Naive thymus-derived CD4-positive, alpha-beta T cell (primary cell): Measurements from ENCODE around the gene RASIP1. TPM values are rescaled to one million over a fixed set of nuclear protein-coding genes. Genes with fewer than 3 reads are reported as not detected.

Source experiments
- ATAC-seq: fragments of 150-1000 bp; cut with Tn5 transposase; 2 replicates; pipeline ENCODE4 v1.10.0; 2021; ENCODE audit warnings: mild to moderate bottlenecking, moderate library complexity
- CTCF ChIA-PET: fragments of 350-600 bp; sonication (Branson Sonifier 250); formaldehyde crosslinking; loops from one replicate; lab custom pipeline; 2021; ENCODE audit warnings: antibody characterized with exemption; lab: Charles Lee
- POLR2A ChIA-PET: fragments of 350-600 bp; sonication (Branson Sonifier 250); formaldehyde crosslinking; loops from one replicate; lab custom pipeline; 2021; ENCODE audit warnings: antibody characterized with exemption, inconsistent platforms; lab: Charles Lee
- DNase-seq, 9 donors: peaks; one replicate each; pipeline versions ENCODE4 v3.0.0 to v3.0.0-alpha.2; 2020 to 2022; ENCODE audit warnings: mixed read lengths in 1 of 9
- H3K27ac ChIP-seq: one replicate; pipeline ENCODE4 v1.7.0; 2013; ENCODE audit warnings: mild to moderate bottlenecking, low read depth, low read length, moderate library complexity
- H3K27me3 ChIP-seq, 2 donors: one replicate each; pipeline ENCODE4 v1.7.0; 2013; ENCODE audit warnings: low read length in 2 of 2, mild to moderate bottlenecking in 2 of 2, moderate library complexity in 2 of 2; ENCODE audit not compliant: control insufficient read depth in 2 of 2, insufficient read depth in 2 of 2
- H3K36me3 ChIP-seq, 3 experiments: 1 replicate in 2 of 3; 2 replicates in 1 of 3; pipeline ENCODE4 v1.7.0; 2013; ENCODE audit warnings: low read length in 3 of 3, mild to moderate bottlenecking in 3 of 3, moderate library complexity in 1 of 3; ENCODE audit not compliant: insufficient read depth in 3 of 3, control insufficient read depth in 2 of 3
- H3K4me1 ChIP-seq, 2 donors: one replicate each; pipeline ENCODE4 v1.7.0; 2013; ENCODE audit warnings: low read length in 2 of 2, mild to moderate bottlenecking in 2 of 2, moderate library complexity in 1 of 2; ENCODE audit not compliant: control insufficient read depth in 2 of 2, insufficient read depth in 2 of 2
- H3K4me3 ChIP-seq: 2 replicates; pipeline ENCODE4 v1.7.0; 2013; ENCODE audit warnings: mild to moderate bottlenecking, low read length
- H3K9me3 ChIP-seq, 3 experiments: 1 replicate in 2 of 3; 2 replicates in 1 of 3; pipeline ENCODE4 v1.7.0; 2013; ENCODE audit warnings: low read length in 3 of 3; ENCODE audit not compliant: control insufficient read depth in 2 of 3
- H3K27ac Mint-ChIP-seq, 9 donors: one replicate each; pipeline ENCODE4 v1.8.0; 2020 to 2022; ENCODE audit warnings: mixed read lengths in 9 of 9, mild to moderate bottlenecking in 8 of 9, moderate library complexity in 5 of 9, inconsistent platforms in 2 of 9
- H3K27me3 Mint-ChIP-seq, 5 donors: one replicate each; pipeline ENCODE4 v1.8.0; 2021 to 2022; ENCODE audit warnings: mixed read lengths in 5 of 5, mild to moderate bottlenecking in 1 of 5
- H3K36me3 Mint-ChIP-seq, 5 donors: one replicate each; pipeline ENCODE4 v1.8.0; 2020 to 2022; ENCODE audit warnings: mixed read lengths in 5 of 5, mild to moderate bottlenecking in 3 of 5, inconsistent platforms in 1 of 5
- H3K4me1 Mint-ChIP-seq, 7 donors: one replicate each; pipeline ENCODE4 v1.8.0; 2020 to 2022; ENCODE audit warnings: mixed read lengths in 7 of 7, mild to moderate bottlenecking in 3 of 7, inconsistent platforms in 1 of 7
- H3K4me3 Mint-ChIP-seq, 10 donors: one replicate each; pipeline ENCODE4 v1.8.0; 2020 to 2022; ENCODE audit warnings: mild to moderate bottlenecking in 10 of 10, mixed read lengths in 10 of 10, moderate library complexity in 6 of 10, inconsistent platforms in 2 of 10
- H3K9me3 Mint-ChIP-seq, 11 donors: one replicate each; pipeline ENCODE4 v1.8.0; 2020 to 2022; ENCODE audit warnings: mixed read lengths in 11 of 11, mild to moderate bottlenecking in 4 of 11, inconsistent platforms in 1 of 11, moderate library complexity in 1 of 11
- intact Hi-C, 2 donors: fragments of 100-400 bp; cut with micrococcal nuclease; formaldehyde crosslinking; loops; one replicate each; pipeline ENCODE4 v1.15.1; 2023
- polyA plus RNA-seq, 2 donors: library from polyadenylated mRNA; unstranded; fragments of 300-500 nt; fragmentation: Illumina TruSeq; gene quantifications; one replicate each; pipeline ENCODE4 v1.2.3, GENCODE V29; 2021
- total RNA-seq, 6 experiments: library from RNA in 5 of 6; stranded (reverse) in 5 of 6; gene quantifications; 1 replicate in 5 of 6; 2 replicates in 1 of 6; pipeline ENCODE4 v1.2.3 and lab custom pipeline; 2021 to 2026

RASIP1 gene
- total and polyA plus RNA-seq, 7 experiments from 2014 or later = 0.12 to 0.65 (median 0.17) TPM; not detected in 3

DNA sequence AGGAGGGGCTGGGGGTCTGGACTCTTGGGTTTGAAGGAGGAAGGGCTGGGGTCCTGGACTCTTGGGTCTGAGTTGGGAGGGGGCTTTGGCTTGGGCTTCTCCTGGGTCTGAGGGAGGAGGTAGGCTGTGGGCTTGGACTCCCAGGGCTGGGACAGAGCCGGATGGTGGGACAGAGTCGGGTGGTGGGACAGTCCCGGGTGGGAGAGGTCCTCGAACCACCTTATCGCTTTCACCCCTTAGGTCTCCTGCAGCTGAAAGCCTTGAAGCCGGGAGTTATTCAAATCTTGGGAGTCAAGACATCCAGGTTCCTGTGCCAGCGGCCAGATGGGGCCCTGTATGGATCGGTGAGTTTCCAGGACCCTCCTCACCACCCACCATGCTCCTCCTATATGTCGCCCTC is 16.3 kb upstream of the RASIP1 start:
- Histone ChIP-seq H3K9me3 (no peaks in the 10 kb centered on the region), H3K27ac (no peak overlapping the region), H3K36me3 (no peaks in the 10 kb centered on the region), H3K4me3 (no peak overlapping the region), H3K4me1 (peaks cover 5 to 14% of the 10 kb centered on the region in 2 donors), H3K27me3 (no peaks in the 10 kb centered on the region)
- no peaks in the 10 kb centered on the region for H3K9me3 Mint-ChIP-seq
- no peak for DNase-seq
- H3K4me3 Mint-ChIP-seq = no peak overlapping the region
- peaks cover 6 to 21% (median 16%) of the 10 kb centered on the region in 7 donors for H3K4me1 Mint-ChIP-seq
- POLR2A ChIA-PET = no interaction called here
- intact Hi-C loops = no loop called here
- H3K27ac Mint-ChIP-seq = no peak overlapping the region
- no peaks in the 10 kb centered on the region for H3K36me3 Mint-ChIP-seq
- CTCF ChIA-PET = no interaction called here
- no peak for ATAC-seq
- H3K27me3 Mint-ChIP-seq = peaks cover 7 to 38% (median 24%) of the 10 kb centered on the region in 5 donors

DNA sequence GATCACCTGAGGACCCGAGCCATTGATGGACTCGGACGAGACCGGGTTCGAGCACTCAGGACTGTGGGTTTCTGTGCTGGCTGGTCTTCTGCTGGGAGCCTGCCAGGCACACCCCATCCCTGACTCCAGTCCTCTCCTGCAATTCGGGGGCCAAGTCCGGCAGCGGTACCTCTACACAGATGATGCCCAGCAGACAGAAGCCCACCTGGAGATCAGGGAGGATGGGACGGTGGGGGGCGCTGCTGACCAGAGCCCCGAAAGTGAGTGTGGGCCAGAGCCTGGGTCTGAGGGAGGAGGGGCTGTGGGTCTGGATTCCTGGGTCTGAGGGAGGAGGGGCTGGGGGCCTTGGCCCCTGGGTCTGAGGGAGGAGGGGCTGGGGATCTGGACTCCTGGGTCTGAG is 15.8 kb upstream of the RASIP1 start:
- Histone ChIP-seq H3K27ac (no peak overlapping the region), H3K9me3 (no peaks in the 10 kb centered on the region), H3K4me1 (peaks cover 5 to 14% of the 10 kb centered on the region in 2 donors), H3K4me3 (no peak overlapping the region), H3K27me3 (no peaks in the 10 kb centered on the region), H3K36me3 (no peaks in the 10 kb centered on the region)
- intact Hi-C loops = no loop called here
- DNase-seq = no peak
- ChIA-PET CTCF (no interaction called here), POLR2A (interaction anchor here (0.9 kb wide), 1 partner anchor 13 kb away, joined by 4 read pairs; no protein-coding TSS in a partner anchor)
- H3K4me1 Mint-ChIP-seq = peaks cover 6 to 24% (median 18%) of the 10 kb centered on the region in 7 donors
- no peak overlapping the region for H3K4me3 Mint-ChIP-seq
- peaks cover 7 to 38% (median 27%) of the 10 kb centered on the region in 5 donors for H3K27me3 Mint-ChIP-seq
- ATAC-seq = no peak
- H3K9me3 Mint-ChIP-seq = no peaks in the 10 kb centered on the region
- no peaks in the 10 kb centered on the region for H3K36me3 Mint-ChIP-seq
- no peak overlapping the region for H3K27ac Mint-ChIP-seq

DNA sequence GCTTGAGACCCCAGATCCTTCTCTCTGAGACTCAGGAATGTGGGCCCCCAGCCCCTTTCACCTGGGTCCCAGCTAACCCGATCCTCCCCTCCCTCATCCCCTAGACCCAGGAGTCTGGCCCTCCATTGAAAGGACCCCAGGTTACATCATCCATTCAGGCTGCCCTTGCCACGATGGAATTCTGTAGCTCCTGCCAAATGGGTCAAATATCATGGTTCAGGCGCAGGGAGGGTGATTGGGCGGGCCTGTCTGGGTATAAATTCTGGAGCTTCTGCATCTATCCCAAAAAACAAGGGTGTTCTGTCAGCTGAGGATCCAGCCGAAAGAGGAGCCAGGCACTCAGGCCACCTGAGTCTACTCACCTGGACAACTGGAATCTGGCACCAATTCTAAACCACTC is 15.4 kb upstream of the RASIP1 start:
- H3K9me3 Mint-ChIP-seq = no peaks in the 10 kb centered on the region
- Histone ChIP-seq H3K4me1 (peaks cover 5 to 14% of the 10 kb centered on the region in 2 donors), H3K9me3 (no peaks in the 10 kb centered on the region), H3K36me3 (no peaks in the 10 kb centered on the region), H3K27me3 (no peaks in the 10 kb centered on the region), H3K27ac (no peak overlapping the region), H3K4me3 (no peak overlapping the region)
- CTCF ChIA-PET = no interaction called here
- POLR2A ChIA-PET = interaction anchor here (0.9 kb wide), 1 partner anchor 13 kb away, joined by 4 read pairs; no protein-coding TSS in a partner anchor
- no peak for ATAC-seq
- intact Hi-C loops = no loop called here
- DNase-seq = no peak
- H3K27me3 Mint-ChIP-seq = peaks cover 5 to 38% (median 28%) of the 10 kb centered on the region in 5 donors
- no peaks in the 10 kb centered on the region for H3K36me3 Mint-ChIP-seq
- H3K4me3 Mint-ChIP-seq = no peak overlapping the region
- H3K27ac Mint-ChIP-seq = no peak overlapping the region
- peaks cover 6 to 26% (median 22%) of the 10 kb centered on the region in 7 donors for H3K4me1 Mint-ChIP-seq

DNA sequence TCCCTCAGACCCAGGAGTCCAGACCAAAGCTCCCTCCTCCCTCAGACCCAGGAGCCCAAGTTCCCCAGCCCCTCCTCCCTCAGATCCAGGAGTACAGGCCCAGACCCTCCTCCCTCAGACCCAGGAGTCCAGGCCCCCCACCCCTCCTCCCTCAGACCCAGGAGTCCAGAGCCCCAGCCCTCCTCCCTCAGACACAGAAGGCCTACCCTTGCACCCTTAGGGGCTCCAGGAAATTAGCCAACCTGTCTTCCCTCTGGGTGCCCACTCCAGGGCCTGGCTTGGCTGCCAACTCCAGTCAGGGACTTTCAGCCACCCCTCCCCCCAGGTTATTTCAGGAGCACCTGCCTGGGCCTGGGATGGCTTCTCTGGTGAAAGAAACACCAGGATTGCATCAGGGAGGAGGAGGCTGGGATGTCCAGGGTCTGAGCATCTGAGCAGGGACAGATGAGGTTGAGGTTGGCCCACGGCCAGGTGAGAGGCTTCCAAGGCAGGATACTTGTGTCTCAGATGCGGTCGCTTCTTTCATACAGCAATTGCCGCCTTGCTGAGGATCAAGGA is 14.8 kb upstream of the RASIP1 start, which contains the start of gene FGF21:
FGF21 (plus strand) TSS at position 441 of the 558 bp plus-strand sequence. CDS start 713 bp downstream, outside the sequence.
- peaks cover 0 to 33% (median 28%) of the 10 kb centered on the region in 5 donors for H3K27me3 Mint-ChIP-seq
- H3K27ac ChIP-seq = no peak within 1 kb of the TSS
- no peak within 1 kb of the TSS for H3K4me3 ChIP-seq
- H3K36me3 Mint-ChIP-seq = no peaks in the 10 kb centered on the region
- no peaks in the 10 kb centered on the region for H3K9me3 ChIP-seq
- intact Hi-C loops = no loop called here
- no peaks in the 10 kb centered on the region for H3K36me3 ChIP-seq
- ATAC-seq (no peak), DNase-seq (no peak)
- ChIA-PET CTCF (no interaction called here), POLR2A (interaction anchor here (0.9 kb wide), 1 partner anchor 14 kb away, joined by 4 read pairs; no protein-coding TSS in a partner anchor)
- no peaks in the 10 kb centered on the region for H3K9me3 Mint-ChIP-seq
- no peaks in the 10 kb centered on the region for H3K27me3 ChIP-seq
- peaks cover 5 to 14% of the 10 kb centered on the region in 2 donors for H3K4me1 ChIP-seq
- H3K4me1 Mint-ChIP-seq = peaks cover 6 to 23% (median 18%) of the 10 kb centered on the region in 7 donors
- no peak within 1 kb of the TSS for H3K4me3 Mint-ChIP-seq
- H3K27ac Mint-ChIP-seq = no peak within 1 kb of the TSS

DNA sequence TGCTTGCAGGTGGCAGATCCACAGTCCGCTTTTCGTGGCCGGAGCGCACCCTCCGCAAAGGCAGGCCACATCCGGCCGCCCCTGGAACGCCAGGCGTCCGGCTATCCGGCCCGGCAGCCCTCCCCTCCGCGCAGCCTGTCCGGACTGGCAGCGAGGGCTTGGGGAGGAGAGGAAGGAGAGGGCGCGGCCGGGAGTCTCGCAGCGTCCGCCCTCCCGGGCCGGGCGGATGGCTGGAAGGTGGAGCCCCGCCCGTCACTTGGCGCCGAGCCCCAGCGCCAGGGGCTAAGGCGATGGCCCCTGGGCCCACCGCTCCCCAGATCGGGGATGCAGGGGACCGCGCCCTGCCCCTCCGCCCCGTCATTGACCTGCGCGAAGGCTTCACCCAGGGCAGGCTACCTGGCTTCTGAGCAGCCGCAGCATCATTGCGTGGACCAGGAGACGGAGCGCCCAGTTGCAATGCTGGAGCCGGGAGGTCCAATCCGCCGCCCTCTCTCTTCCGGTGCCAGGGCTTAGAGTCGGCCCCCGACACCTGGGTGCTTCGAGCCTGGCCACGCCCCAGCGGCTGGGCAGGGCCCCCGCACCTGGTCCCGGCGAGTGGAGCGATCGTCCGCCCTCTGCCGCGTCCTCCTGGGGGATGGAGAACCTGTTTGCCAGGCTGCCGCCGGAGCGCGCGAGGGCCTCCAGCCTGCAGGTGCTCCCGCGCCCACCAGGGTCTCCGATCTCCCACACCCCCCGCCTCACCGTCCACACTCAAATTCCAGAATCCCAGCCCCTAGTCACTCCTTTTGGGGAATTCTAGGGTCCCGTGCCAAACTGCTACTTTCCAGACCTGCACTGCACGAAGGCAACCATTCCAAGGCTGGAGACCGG is 12.3 kb upstream of the RASIP1 start, which contains the start of gene FUT1:
FUT1 (minus strand) TSS at position 146 of the 870 bp plus-strand sequence. CDS start 1,360 bp downstream, outside the sequence.
- H3K36me3 ChIP-seq = no peaks in the 10 kb centered on the region
- POLR2A ChIA-PET = no interaction called here
- no peaks in the 10 kb centered on the region for H3K9me3 ChIP-seq
- ATAC-seq (peak; percentile 72), DNase-seq (peak in 3 of 9 donors; percentile 19 to 58 (median 34))
- peak within 1 kb of the TSS in 2 of 9 donors; percentile 38 to 88 for H3K27ac Mint-ChIP-seq
- intact Hi-C loops = loop anchor here in 1 of 2 donors (2.0 kb wide), 1 partner anchor 14 kb away; no protein-coding TSS in a partner anchor
- H3K4me1 ChIP-seq = peaks cover 5 to 14% of the 10 kb centered on the region in 2 donors
- no peak within 1 kb of the TSS for H3K27ac ChIP-seq
- peak within 1 kb of the TSS; percentile 77 to 96 (median 88) for H3K4me3 Mint-ChIP-seq
- H3K4me1 Mint-ChIP-seq = peaks cover 6 to 25% (median 17%) of the 10 kb centered on the region in 7 donors
- no peaks in the 10 kb centered on the region for H3K9me3 Mint-ChIP-seq
- peaks cover 0 to 33% (median 28%) of the 10 kb centered on the region in 5 donors for H3K27me3 Mint-ChIP-seq
- H3K27me3 ChIP-seq = no peaks in the 10 kb centered on the region
- H3K36me3 Mint-ChIP-seq = no peaks in the 10 kb centered on the region
- CTCF ChIA-PET = no interaction called here
- H3K4me3 ChIP-seq = peak within 1 kb of the TSS; percentile 40

DNA sequence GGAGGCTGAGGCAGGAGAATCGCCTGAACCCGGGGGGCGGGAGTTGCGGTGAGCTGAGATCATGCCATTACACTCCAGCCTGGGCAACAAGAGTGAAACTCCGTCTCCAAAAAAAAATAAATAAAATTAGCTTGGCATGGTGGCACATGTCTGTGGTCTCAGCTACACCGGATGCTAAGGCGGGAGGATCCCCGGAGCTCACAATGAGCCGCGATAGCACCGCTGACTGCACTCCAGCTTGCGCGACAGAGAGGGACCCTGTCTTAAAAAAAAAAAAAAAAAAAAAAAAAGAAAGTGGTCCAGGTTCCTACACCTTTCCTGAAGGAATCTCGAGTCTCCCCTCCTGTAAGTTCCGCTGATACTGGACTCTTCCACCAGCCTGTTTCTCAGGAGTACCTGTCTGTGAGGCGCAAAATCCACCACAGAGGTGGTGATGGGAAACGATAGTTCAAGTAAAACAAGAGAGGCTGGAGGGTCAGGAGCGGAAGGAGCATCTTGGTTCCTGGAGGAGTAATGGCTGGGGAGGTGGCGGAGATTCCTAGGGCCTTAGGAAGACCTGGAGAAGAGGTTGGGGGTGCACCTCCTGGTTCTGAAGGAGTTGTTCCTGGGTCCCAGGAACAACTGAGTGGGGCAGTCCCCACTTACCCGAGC is 11.6 kb upstream of the RASIP1 start:
- Histone ChIP-seq H3K27ac (no peak overlapping the region), H3K4me1 (peaks cover 6 to 14% of the 10 kb centered on the region in 2 donors), H3K27me3 (no peaks in the 10 kb centered on the region), H3K36me3 (no peaks in the 10 kb centered on the region), H3K4me3 (peak overlapping the region; percentile 40), H3K9me3 (no peaks in the 10 kb centered on the region)
- Mint-ChIP-seq H3K9me3 (no peaks in the 10 kb centered on the region), H3K27me3 (peaks cover 0 to 33% (median 28%) of the 10 kb centered on the region in 5 donors), H3K27ac (peak overlapping the region in 2 of 9 donors; percentile 2 to 88), H3K4me1 (peaks cover 6 to 27% (median 19%) of the 10 kb centered on the region in 7 donors), H3K36me3 (no peaks in the 10 kb centered on the region), H3K4me3 (peak overlapping the region; percentile 77 to 96 (median 88))
- peak; percentile 2 for ATAC-seq
- DNase-seq = no peak
- CTCF ChIA-PET = interaction anchor here (0.7 to 1.2 kb wide), 2 partner anchors 13 to 118 kb away, joined by 4 to 5 read pairs; no protein-coding TSS in a partner anchor
- intact Hi-C loops = loop anchor here in 1 of 2 donors (2.0 kb wide), 1 partner anchor 13 kb away; no protein-coding TSS in a partner anchor
- POLR2A ChIA-PET = interaction anchor here (0.6 to 0.7 kb wide), 2 partner anchors 226 to 632 kb away, joined by 4 to 5 read pairs; no protein-coding TSS in a partner anchor
